CD4-positive, alpha-beta T cell treated with Interferon alpha-2 for 1 hour (primary cell): ENCODE data around the gene KRTDAP.
A peak's percentile ranks its signal among the peaks of the same experiment; 100 is the strongest.

Experiments used
- DNase-seq, 2 donors: peaks; one replicate each; pipeline ENCODE4 v3.0.0-alpha.2; 2020 to 2022

The KRTDAP gene

GRCh38 chr19:35490364-35490763, at the start of gene KRTDAP:
TSS of gene KRTDAP (minus strand) at chr19:35490464. CDS start at chr19:35490442, 22 bp downstream.
- no peak for DNase-seq

- no peak for DNase-seq
These were observed 49.6 kb upstream of the KRTDAP start for GRCh38 chr19:35539850-35540249.

- no peak for DNase-seq
These were observed 49.0 kb upstream of the KRTDAP start for GRCh38 chr19:35539314-35539713.

GRCh38 chr19:35534803-35535480, 44.7 kb upstream of the KRTDAP start:
- DNase-seq: no peak

- DNase-seq: peak; percentile 32 to 49
These were observed 43.6 kb upstream of the KRTDAP start for GRCh38 chr19:35533822-35534392.

GRCh38 chr19:35533201-35533821, 43.0 kb upstream of the KRTDAP start, which contains the start of gene GAPDHS:
TSS of gene GAPDHS (plus strand) at chr19:35533456. CDS start at chr19:35533528, 72 bp downstream.
- no peak for DNase-seq

- no peak for DNase-seq
These were observed 41.0 kb upstream of the KRTDAP start for GRCh38 chr19:35531291-35531690.

- no peak for DNase-seq
These were observed 39.3 kb upstream of the KRTDAP start for GRCh38 chr19:35529241-35530218.

- DNase-seq: no peak
These were observed 38.2 kb upstream of the KRTDAP start, which contains the start of gene SBSN for GRCh38 chr19:35528218-35529038. TSS of gene SBSN (minus strand) at chr19:35528311. CDS start at chr19:35528281, 30 bp downstream.

GRCh38 chr19:35525873-35526272, 35.6 kb upstream of the KRTDAP start:
- no peak for DNase-seq

GRCh38 chr19:35524181-35524837, 34.0 kb upstream of the KRTDAP start:
- DNase-seq: no peak

- DNase-seq: no peak
These were observed 32.6 kb upstream of the KRTDAP start for GRCh38 chr19:35522745-35523327.

- DNase-seq: no peak
These were observed 31.0 kb upstream of the KRTDAP start for GRCh38 chr19:35521124-35521743.

- no peak for DNase-seq
These were observed 29.0 kb upstream of the KRTDAP start for GRCh38 chr19:35519291-35519690.

- no peak for DNase-seq
These were observed 28.0 kb upstream of the KRTDAP start for GRCh38 chr19:35518313-35518712.

- DNase-seq: no peak
These were observed 27.1 kb upstream of the KRTDAP start for GRCh38 chr19:35517342-35517741.

- DNase-seq: no peak
These were observed 26.0 kb upstream of the KRTDAP start for GRCh38 chr19:35516310-35516709.

GRCh38 chr19:35514282-35514809, 24.1 kb upstream of the KRTDAP start:
- DNase-seq: no peak

GRCh38 chr19:35513628-35514281, 23.5 kb upstream of the KRTDAP start, which contains the start of gene DMKN:
TSS of gene DMKN (minus strand) at chr19:35513649. CDS start at chr19:35513475, 174 bp downstream.
- DNase-seq: no peak
